PC-3 (cell line): ENCODE measurements around the gene DCAF6. TPM values are rescaled to one million over a fixed set of nuclear protein-coding genes. Genes with fewer than 3 reads are reported as not detected.

Experiments used
- ATAC-seq: fragments of 200-7000 bp; cut with Tn5 transposase; 2 replicates; pipeline ENCODE4 v1.9.1; 2020; ENCODE audit warnings: mild to moderate bottlenecking, moderate library complexity
- BruUV-seq: library from RNA; stranded (reverse); fragments of 400-500 nt; replicated peaks from 2 replicates; lab custom pipeline; 2021; lab: Mats Ljungman, UMichigan
- CTCF ChIA-PET: fragments of 300-600 bp; sonication (Branson Sonifier 250); formaldehyde crosslinking; loops from one replicate; lab custom pipeline; 2022; ENCODE audit warnings: antibody characterized with exemption; lab: Charles Lee
- POLR2A ChIA-PET: fragments of 300-600 bp; sonication (Branson Sonifier 250); formaldehyde crosslinking; loops from one replicate; lab custom pipeline; 2022; ENCODE audit warnings: antibody characterized with exemption; ENCODE audit not compliant: unreplicated experiment; lab: Charles Lee
- DNase-seq: peaks from one replicate; pipeline ENCODE4 v3.0.0-alpha.2; 2015
- H2AFZ ChIP-seq: fragments of 300-600 bp; sonication (generic); 2 replicates; pipeline ENCODE4 v1.6.0; 2016; ENCODE audit warnings: antibody characterized with exemption, low read length
- H3F3A ChIP-seq: fragments of 300-600 bp; sonication (generic); one replicate; pipeline ENCODE4 v1.6.0; 2017; ENCODE audit warnings: antibody characterized with exemption, low read length, control low read depth, mild to moderate bottlenecking; ENCODE audit not compliant: unreplicated experiment
- H3K27ac ChIP-seq: fragments of 300-600 bp; sonication (generic); 2 replicates; pipeline ENCODE4 v1.5.1; 2016; ENCODE audit warnings: mild to moderate bottlenecking, low read length
- H3K27me3 ChIP-seq: fragments of 300-600 bp; sonication (generic); 2 replicates; pipeline ENCODE4 v1.6.1; 2016; ENCODE audit warnings: low read length, mixed read lengths
- H3K36me3 ChIP-seq: fragments of 300-600 bp; sonication (generic); 2 replicates; pipeline ENCODE4 v1.6.1; 2016; ENCODE audit warnings: low read depth, mixed run types, low read length, mixed read lengths
- H3K4me1 ChIP-seq: fragments of 300-600 bp; sonication (generic); 2 replicates; pipeline ENCODE4 v1.5.1; 2016; ENCODE audit warnings: low read length; ENCODE audit not compliant: insufficient read depth
- H3K4me2 ChIP-seq: fragments of 300-600 bp; sonication (generic); 2 replicates; pipeline ENCODE4 v1.6.0; 2016; ENCODE audit warnings: low read length
- H3K4me3 ChIP-seq: fragments of 300-600 bp; sonication (generic); 2 replicates; pipeline ENCODE4 v1.5.1; 2016; ENCODE audit warnings: mild to moderate bottlenecking, low read length, mixed read lengths
- H3K79me2 ChIP-seq: fragments of 300-600 bp; sonication (generic); 2 replicates; pipeline ENCODE4 v1.6.1; 2017; ENCODE audit warnings: low read length, mixed read lengths
- H3K9ac ChIP-seq: fragments of 300-600 bp; sonication (generic); 2 replicates; pipeline ENCODE4 v1.6.0; 2016; ENCODE audit warnings: mild to moderate bottlenecking, low read length
- H3K9me2 ChIP-seq: fragments of 300-600 bp; sonication (generic); replicated peaks from 2 replicates; pipeline ENCODE4 v1.6.1; 2016; ENCODE audit warnings: mixed run types, low read length, mixed read lengths
- H3K9me3 ChIP-seq: fragments of 300-600 bp; sonication (generic); 2 replicates; pipeline ENCODE4 v1.6.1; 2016; ENCODE audit warnings: low read length, mixed read lengths
- H4K20me1 ChIP-seq: fragments of 300-600 bp; sonication (generic); 2 replicates; pipeline ENCODE4 v1.6.1; 2016; ENCODE audit warnings: low read length, mixed read lengths
- CTCF ChIP-seq: fragments of 300-600 bp; sonication (generic); conservative IDR thresholded peaks from 2 replicates; pipeline ENCODE4 v1.5.1; 2017; ENCODE audit warnings: antibody characterized with exemption, low read depth, mild to moderate bottlenecking, low read length
- EZH2 ChIP-seq: fragments of 300-600 bp; sonication (generic); IDR thresholded peaks from one replicate; pipeline ENCODE4 v1.6.1; 2017; ENCODE audit warnings: antibody characterized with exemption, mild to moderate bottlenecking, low read length; ENCODE audit not compliant: unreplicated experiment
- EZH2phosphoT487 ChIP-seq: fragments of 300-600 bp; sonication (generic); IDR thresholded peaks from 2 replicates; pipeline ENCODE4 v1.6.1; 2018; ENCODE audit warnings: mild to moderate bottlenecking, antibody characterized with exemption, low read length, borderline replicate concordance
- intact Hi-C: fragments of 100-400 bp; cut with micrococcal nuclease; formaldehyde crosslinking; loops from 2 replicates; pipeline ENCODE4 v1.9.0; 2023
- total RNA-seq: library from RNA; depleted of rRNA; stranded (reverse); fragments of >200 nt; gene quantifications from 2 replicates; pipeline ENCODE4 v1.2.3, GENCODE V29; 2014

Gene DCAF6
- total RNA-seq, 1 experiment from 2014 or later = 29.1 TPM

- BruUV-seq = no TSS peak
- Histone ChIP-seq H2AFZ (no peak overlapping the region), H3F3A (no peaks in the 10 kb centered on the region), H3K9me2 (no peaks in the 10 kb centered on the region), H3K4me2 (no peak overlapping the region), H3K9ac (no peak overlapping the region), H3K36me3 (no peaks in the 10 kb centered on the region), H4K20me1 (no peaks in the 10 kb centered on the region), H3K27ac (no peak overlapping the region), H3K4me3 (no peak overlapping the region), H3K27me3 (no peaks in the 10 kb centered on the region), H3K79me2 (no peaks in the 10 kb centered on the region), H3K9me3 (no peaks in the 10 kb centered on the region), H3K4me1 (peaks cover 17% of the 10 kb centered on the region)
- CTCF ChIA-PET = no interaction called here
- ATAC-seq = no peak
- TF ChIP-seq EZH2phosphoT487 = no peak
- TF ChIP-seq CTCF = no peak
- no peak for TF ChIP-seq EZH2
- POLR2A ChIA-PET = no interaction called here
- DNase-seq = no peak
- intact Hi-C loops = no loop called here
Measured at GRCh38 chr1:168090395-168090794, 153.9 kb downstream of the DCAF6 start.

- Histone ChIP-seq H3K9me2 (no peaks in the 10 kb centered on the region), H2AFZ (no peak overlapping the region), H3K4me2 (no peak overlapping the region), H4K20me1 (no peaks in the 10 kb centered on the region), H3K4me3 (no peak overlapping the region), H3K4me1 (peaks cover 17% of the 10 kb centered on the region), H3K9me3 (no peaks in the 10 kb centered on the region), H3F3A (no peaks in the 10 kb centered on the region), H3K27ac (no peak overlapping the region), H3K27me3 (no peaks in the 10 kb centered on the region), H3K36me3 (no peaks in the 10 kb centered on the region), H3K9ac (no peak overlapping the region), H3K79me2 (no peaks in the 10 kb centered on the region)
- TF ChIP-seq EZH2 (no peak), EZH2phosphoT487 (no peak), CTCF (no peak)
- no peak for ATAC-seq
- ChIA-PET CTCF (no interaction called here), POLR2A (interaction anchor here (0.6 kb wide), 1 partner anchor 809 kb away, joined by 4 read pairs; no protein-coding TSS in a partner anchor)
- no peak for DNase-seq
- intact Hi-C loops = no loop called here
- no TSS peak for BruUV-seq
Measured at GRCh38 chr1:168091063-168091462, 154.6 kb downstream of the DCAF6 start.

GRCh38 chr1:168091720-168092550 is 155.5 kb downstream of the DCAF6 start:
- no peak overlapping the region for H3K4me3 ChIP-seq
- H3K27me3 ChIP-seq = no peaks in the 10 kb centered on the region
- no peak overlapping the region for H2AFZ ChIP-seq
- intact Hi-C loops = no loop called here
- no peaks in the 10 kb centered on the region for H3K36me3 ChIP-seq
- H3K4me1 ChIP-seq = peaks cover 17% of the 10 kb centered on the region
- no peak overlapping the region for H3K4me2 ChIP-seq
- H3F3A ChIP-seq = no peaks in the 10 kb centered on the region
- no peaks in the 10 kb centered on the region for H3K9me3 ChIP-seq
- no peaks in the 10 kb centered on the region for H3K79me2 ChIP-seq
- ATAC-seq = no peak
- H3K9ac ChIP-seq = no peak overlapping the region
- no peak overlapping the region for H3K27ac ChIP-seq
- H4K20me1 ChIP-seq = no peaks in the 10 kb centered on the region
- TF ChIP-seq CTCF (no peak), EZH2phosphoT487 (no peak), EZH2 (no peak)
- ChIA-PET CTCF (no interaction called here), POLR2A (no interaction called here)
- H3K9me2 ChIP-seq = no peaks in the 10 kb centered on the region
- DNase-seq = no peak
- no TSS peak for BruUV-seq
